RPMI8226 (cell line): ENCODE measurements around the gene ADAMTS17.

Source experiments
- DNase-seq: peaks from one replicate; pipeline ENCODE4 v3.0.0-alpha.2; 2015

The ADAMTS17 gene

GRCh38 chr15:100007609-100008008, 334.2 kb downstream of the ADAMTS17 start:
- no peak for DNase-seq

- no peak for DNase-seq
Measured at GRCh38 chr15:100005715-100006114, 336.1 kb downstream of the ADAMTS17 start.

GRCh38 chr15:100005013-100005412, 336.8 kb downstream of the ADAMTS17 start:
- DNase-seq, result no peak

GRCh38 chr15:100002787-100003536, 338.8 kb downstream of the ADAMTS17 start:
- no peak for DNase-seq

- DNase-seq, result no peak
Measured at GRCh38 chr15:100002086-100002620, 339.6 kb downstream of the ADAMTS17 start.

- DNase-seq, result no peak
Measured at GRCh38 chr15:100001405-100001804, 340.4 kb downstream of the ADAMTS17 start.

- DNase-seq, result no peak
Measured at GRCh38 chr15:99999282-100000070, 342.3 kb downstream of the ADAMTS17 start.

GRCh38 chr15:99998661-99999101, 343.1 kb downstream of the ADAMTS17 start:
- DNase-seq, result no peak

GRCh38 chr15:99997112-99997651, 344.6 kb downstream of the ADAMTS17 start:
- no peak for DNase-seq

GRCh38 chr15:99996660-99997059, 345.1 kb downstream of the ADAMTS17 start:
- no peak for DNase-seq

- no peak for DNase-seq
Measured at GRCh38 chr15:99995543-99995942, 346.2 kb downstream of the ADAMTS17 start.

- no peak for DNase-seq
Measured at GRCh38 chr15:99994849-99995248, 346.9 kb downstream of the ADAMTS17 start.

- no peak for DNase-seq
Measured at GRCh38 chr15:99993681-99994131, 348.1 kb downstream of the ADAMTS17 start.

- DNase-seq, result no peak
Measured at GRCh38 chr15:99993262-99993661, 348.5 kb downstream of the ADAMTS17 start.

GRCh38 chr15:99992611-99993231, 349.1 kb downstream of the ADAMTS17 start:
- no peak for DNase-seq

- no peak for DNase-seq
Measured at GRCh38 chr15:99989095-99989494, 352.7 kb downstream of the ADAMTS17 start.

- no peak for DNase-seq
Measured at GRCh38 chr15:99987701-99988100, 354.1 kb downstream of the ADAMTS17 start.

GRCh38 chr15:99987119-99987506, 354.7 kb downstream of the ADAMTS17 start:
- DNase-seq, result no peak

GRCh38 chr15:99986297-99987118, 355.3 kb downstream of the ADAMTS17 start:
- DNase-seq, result no peak

GRCh38 chr15:99985878-99986277, 355.9 kb downstream of the ADAMTS17 start:
- no peak for DNase-seq

- no peak for DNase-seq
Measured at GRCh38 chr15:99984491-99985243, 357.1 kb downstream of the ADAMTS17 start.
